Testis (tissue), 2 donors: ENCODE results near the gene FOSL1.

Experiments
- POLR2A ChIP-seq: fragments of 450-650 bp; IDR thresholded peaks from one replicate; pipeline ENCODE4 v1.6.1; 2017; ENCODE audit warnings: antibody characterized with exemption, mild to moderate bottlenecking, moderate library complexity
- TF ChIP-seq, protein P1 (sequence below), 3 experiments: fragments of 450-650 bp in 2 of 3; fragments of 200-600 bp in 1 of 3; sonication (generic) in 1 of 3; IDR thresholded peaks; one replicate each; pipeline ENCODE4 v1.5.1; 2016 to 2019; ENCODE audit warnings: antibody characterized with exemption in 3 of 3, mild to moderate bottlenecking in 2 of 3, moderate library complexity in 1 of 3

DNA sequence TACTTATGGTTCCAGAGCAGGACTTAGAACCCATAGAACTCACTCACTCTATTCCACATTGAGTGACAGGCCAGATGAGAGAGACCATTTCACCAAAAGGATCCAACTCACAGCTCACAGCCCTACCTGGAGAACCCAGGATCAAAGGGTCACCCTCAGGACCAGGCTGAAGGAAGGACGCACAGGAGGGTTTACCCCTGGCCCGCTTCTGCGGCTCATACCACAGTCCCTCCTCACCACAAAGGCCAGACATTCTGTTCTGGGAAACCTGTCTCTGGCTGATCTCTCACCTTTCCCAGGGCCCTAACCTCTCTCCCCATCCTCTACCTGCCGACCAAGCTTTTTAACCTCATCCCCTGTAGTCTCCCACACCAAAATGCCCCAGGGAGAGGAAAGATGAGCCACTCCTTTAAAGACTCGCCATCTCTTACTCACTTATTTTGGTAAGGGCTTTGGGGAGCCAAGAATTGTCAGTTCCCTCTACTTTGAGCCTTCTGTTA is 4.7 kb downstream of the FOSL1 start:
- no peak for TF ChIP-seq POLR2A
- TF ChIP-seq, protein P1, sequence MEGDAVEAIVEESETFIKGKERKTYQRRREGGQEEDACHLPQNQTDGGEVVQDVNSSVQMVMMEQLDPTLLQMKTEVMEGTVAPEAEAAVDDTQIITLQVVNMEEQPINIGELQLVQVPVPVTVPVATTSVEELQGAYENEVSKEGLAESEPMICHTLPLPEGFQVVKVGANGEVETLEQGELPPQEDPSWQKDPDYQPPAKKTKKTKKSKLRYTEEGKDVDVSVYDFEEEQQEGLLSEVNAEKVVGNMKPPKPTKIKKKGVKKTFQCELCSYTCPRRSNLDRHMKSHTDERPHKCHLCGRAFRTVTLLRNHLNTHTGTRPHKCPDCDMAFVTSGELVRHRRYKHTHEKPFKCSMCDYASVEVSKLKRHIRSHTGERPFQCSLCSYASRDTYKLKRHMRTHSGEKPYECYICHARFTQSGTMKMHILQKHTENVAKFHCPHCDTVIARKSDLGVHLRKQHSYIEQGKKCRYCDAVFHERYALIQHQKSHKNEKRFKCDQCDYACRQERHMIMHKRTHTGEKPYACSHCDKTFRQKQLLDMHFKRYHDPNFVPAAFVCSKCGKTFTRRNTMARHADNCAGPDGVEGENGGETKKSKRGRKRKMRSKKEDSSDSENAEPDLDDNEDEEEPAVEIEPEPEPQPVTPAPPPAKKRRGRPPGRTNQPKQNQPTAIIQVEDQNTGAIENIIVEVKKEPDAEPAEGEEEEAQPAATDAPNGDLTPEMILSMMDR (IDR thresholded peaks at IDR 0.05), result no peak
